ENCODE results near the gene CHST13. TPM values are rescaled to one million over a fixed set of nuclear protein-coding genes. Genes with fewer than 3 reads are reported as not detected.

The CHST13 gene
- total RNA-seq, 1 experiment from 2014 or later: not detected

DNA sequence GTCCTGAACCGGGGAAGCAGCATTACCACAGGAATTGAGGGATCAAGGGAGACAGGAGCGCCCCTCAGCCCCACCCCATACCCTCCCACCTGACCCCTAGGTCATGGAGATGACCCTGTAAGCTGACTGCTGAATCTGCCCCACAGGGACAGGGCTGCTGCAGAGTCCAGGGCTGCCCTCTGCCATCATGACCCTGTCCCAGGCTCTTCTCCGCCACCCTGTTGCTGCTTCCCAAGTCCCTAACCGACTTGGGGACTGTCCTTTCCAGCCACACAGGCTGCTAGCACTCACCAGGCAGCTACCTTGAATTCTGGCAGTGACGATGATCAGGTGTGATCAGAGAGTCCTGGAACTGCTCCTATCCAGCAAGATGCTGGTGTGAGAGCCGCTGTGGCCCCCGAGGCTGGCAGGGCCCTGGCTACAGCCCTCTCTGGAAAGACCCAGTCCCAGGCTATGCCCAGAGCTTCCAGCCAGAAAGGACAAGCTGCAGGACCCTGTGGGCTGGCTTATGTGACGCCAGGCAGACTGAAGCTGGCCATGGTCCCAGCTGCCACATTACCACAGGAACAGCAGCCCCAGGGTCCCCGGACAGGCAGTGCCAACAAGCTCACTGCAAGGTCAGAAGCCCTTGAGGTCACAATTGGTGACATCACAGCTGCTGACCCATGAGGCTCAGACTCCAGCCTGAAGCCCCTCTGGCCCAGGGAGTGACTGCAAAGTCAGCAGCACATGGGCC lies 34.5 kb downstream of the CHST13 start, which contains the start of gene C3orf22:
Gene C3orf22, minus strand, starts transcription at position 597 of the 736 bp plus-strand sequence. CDS start 5,542 bp downstream, outside the sequence.
- no peak within 1 kb of the TSS for H3K27ac Mint-ChIP-seq (ENCODE audit: low read depth, unreplicated experiment)
- ChIA-PET POLR2A (no interaction called here), CTCF (no interaction called here)
- TF ChIP-seq, protein P1, sequence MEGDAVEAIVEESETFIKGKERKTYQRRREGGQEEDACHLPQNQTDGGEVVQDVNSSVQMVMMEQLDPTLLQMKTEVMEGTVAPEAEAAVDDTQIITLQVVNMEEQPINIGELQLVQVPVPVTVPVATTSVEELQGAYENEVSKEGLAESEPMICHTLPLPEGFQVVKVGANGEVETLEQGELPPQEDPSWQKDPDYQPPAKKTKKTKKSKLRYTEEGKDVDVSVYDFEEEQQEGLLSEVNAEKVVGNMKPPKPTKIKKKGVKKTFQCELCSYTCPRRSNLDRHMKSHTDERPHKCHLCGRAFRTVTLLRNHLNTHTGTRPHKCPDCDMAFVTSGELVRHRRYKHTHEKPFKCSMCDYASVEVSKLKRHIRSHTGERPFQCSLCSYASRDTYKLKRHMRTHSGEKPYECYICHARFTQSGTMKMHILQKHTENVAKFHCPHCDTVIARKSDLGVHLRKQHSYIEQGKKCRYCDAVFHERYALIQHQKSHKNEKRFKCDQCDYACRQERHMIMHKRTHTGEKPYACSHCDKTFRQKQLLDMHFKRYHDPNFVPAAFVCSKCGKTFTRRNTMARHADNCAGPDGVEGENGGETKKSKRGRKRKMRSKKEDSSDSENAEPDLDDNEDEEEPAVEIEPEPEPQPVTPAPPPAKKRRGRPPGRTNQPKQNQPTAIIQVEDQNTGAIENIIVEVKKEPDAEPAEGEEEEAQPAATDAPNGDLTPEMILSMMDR (IDR thresholded peaks at IDR 0.05; ENCODE audit: unreplicated experiment): no peak
- no peak within 1 kb of the TSS for H3K4me3 Mint-ChIP-seq (ENCODE audit: unreplicated experiment)
- DNase-seq (ENCODE audit: unreplicated experiment): no peak
- no TSS peak for BruUV-seq (replicated peaks)
- intact Hi-C loops (cut with micrococcal nuclease): no loop called here
- H3K27me3 Mint-ChIP-seq (ENCODE audit: insufficient read depth, unreplicated experiment): peaks cover 47% of the 10 kb centered on the region
- no peaks in the 10 kb centered on the region for H3K4me1 Mint-ChIP-seq (ENCODE audit: insufficient read depth, unreplicated experiment)
- no peaks in the 10 kb centered on the region for H3K36me3 Mint-ChIP-seq (ENCODE audit: insufficient read depth, unreplicated experiment)
- no peaks in the 10 kb centered on the region for H3K9me3 Mint-ChIP-seq (ENCODE audit: unreplicated experiment)

DNA sequence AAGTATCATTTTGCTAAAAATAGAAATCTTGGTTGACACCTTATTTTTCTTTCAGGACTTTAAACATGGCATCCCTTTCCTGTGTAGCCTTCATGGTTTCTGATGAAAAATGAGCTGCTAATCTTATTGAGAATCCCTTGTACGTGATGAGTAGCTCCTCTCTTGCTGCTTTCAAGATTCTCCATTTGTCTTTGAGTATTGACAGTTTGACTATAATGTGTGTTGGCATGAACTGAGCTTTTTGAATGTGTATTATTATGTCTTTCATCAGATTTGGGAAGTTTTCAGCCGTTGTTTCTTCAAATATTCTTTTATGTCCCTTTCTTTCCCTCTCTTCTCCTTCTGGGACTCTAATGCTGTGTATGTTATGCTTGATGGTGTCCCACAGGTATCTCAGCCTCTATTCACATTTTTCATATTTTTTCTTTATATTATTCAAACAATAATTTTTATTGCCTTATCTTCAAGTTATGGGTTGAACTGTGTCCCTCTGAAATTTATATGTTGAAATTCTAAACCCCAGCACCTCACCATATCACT lies 38.9 kb downstream of the CHST13 start:
- TF ChIP-seq, protein P1 (IDR thresholded peaks at IDR 0.05; ENCODE audit: unreplicated experiment): no peak

DNA sequence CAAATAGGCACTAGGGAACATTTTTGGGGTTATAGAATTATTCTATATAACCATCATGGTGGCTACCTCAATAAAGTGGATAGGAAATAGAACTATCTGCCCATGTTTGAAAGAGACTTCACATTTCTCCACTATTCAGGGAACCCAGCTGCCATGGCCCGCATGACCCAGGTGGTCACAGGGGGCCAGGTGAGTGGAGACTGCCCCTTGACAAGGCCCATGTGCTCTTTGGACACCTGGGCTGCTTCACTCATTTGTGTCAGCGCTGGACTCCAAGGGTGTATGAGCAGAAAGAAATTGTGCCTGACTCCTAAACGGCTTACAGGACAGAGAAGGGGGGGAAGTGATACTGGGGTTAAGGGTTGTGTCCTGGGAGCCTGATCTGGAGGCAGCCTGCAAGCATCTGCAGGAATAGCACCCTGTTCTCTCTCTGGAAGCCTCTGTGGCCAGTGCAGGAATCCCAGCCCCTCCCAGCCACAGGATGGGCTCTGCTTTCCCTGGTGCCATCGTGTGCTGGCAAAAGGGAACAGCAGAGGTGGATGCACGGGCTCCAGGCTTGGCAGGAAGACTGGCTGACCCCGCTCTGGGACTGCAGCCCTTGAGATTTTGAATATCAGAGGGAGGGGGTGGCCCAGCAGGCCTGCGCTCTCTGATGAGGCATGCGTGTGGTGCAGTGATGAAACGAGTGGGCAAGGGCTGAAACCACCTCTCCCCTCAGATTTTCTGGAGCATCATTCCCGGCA lies 43.9 kb downstream of the CHST13 start:
- intact Hi-C loops (cut with micrococcal nuclease): no loop called here
- H3K36me3 Mint-ChIP-seq (ENCODE audit: insufficient read depth, unreplicated experiment): no peaks in the 10 kb centered on the region
- H3K27ac Mint-ChIP-seq (ENCODE audit: low read depth, unreplicated experiment): no peak overlapping the region
- peaks cover 25% of the 10 kb centered on the region for H3K27me3 Mint-ChIP-seq (ENCODE audit: insufficient read depth, unreplicated experiment)
- CTCF ChIA-PET: no interaction called here
- H3K4me3 Mint-ChIP-seq (ENCODE audit: unreplicated experiment): no peak overlapping the region
- H3K9me3 Mint-ChIP-seq (ENCODE audit: unreplicated experiment): no peaks in the 10 kb centered on the region
- POLR2A ChIA-PET: no interaction called here
- BruUV-seq (replicated peaks): no TSS peak
- TF ChIP-seq, protein P1 (IDR thresholded peaks at IDR 0.05; ENCODE audit: unreplicated experiment): no peak
- DNase-seq (ENCODE audit: unreplicated experiment): peak; percentile 9
- no peaks in the 10 kb centered on the region for H3K4me1 Mint-ChIP-seq (ENCODE audit: insufficient read depth, unreplicated experiment)

More for the DNA sequence above, 38.9 kb downstream of the CHST13 start:
- H3K4me1 Mint-ChIP-seq (ENCODE audit: insufficient read depth, unreplicated experiment): no peaks in the 10 kb centered on the region
- H3K9me3 Mint-ChIP-seq (ENCODE audit: unreplicated experiment): no peaks in the 10 kb centered on the region
- POLR2A ChIA-PET: no interaction called here
- CTCF ChIA-PET: interaction anchor here (0.5 to 2.4 kb wide), 2 partner anchors 26 to 40 kb away, joined by 3 to 6 read pairs; no protein-coding TSS in a partner anchor
- H3K36me3 Mint-ChIP-seq (ENCODE audit: insufficient read depth, unreplicated experiment): no peaks in the 10 kb centered on the region
- intact Hi-C loops (cut with micrococcal nuclease): no loop called here
- no peak overlapping the region for H3K4me3 Mint-ChIP-seq (ENCODE audit: unreplicated experiment)
- H3K27ac Mint-ChIP-seq (ENCODE audit: low read depth, unreplicated experiment): no peak overlapping the region
- no peak for DNase-seq (ENCODE audit: unreplicated experiment)
- no TSS peak for BruUV-seq (replicated peaks)
- peaks cover 66% of the 10 kb centered on the region for H3K27me3 Mint-ChIP-seq (ENCODE audit: insufficient read depth, unreplicated experiment)

DNA sequence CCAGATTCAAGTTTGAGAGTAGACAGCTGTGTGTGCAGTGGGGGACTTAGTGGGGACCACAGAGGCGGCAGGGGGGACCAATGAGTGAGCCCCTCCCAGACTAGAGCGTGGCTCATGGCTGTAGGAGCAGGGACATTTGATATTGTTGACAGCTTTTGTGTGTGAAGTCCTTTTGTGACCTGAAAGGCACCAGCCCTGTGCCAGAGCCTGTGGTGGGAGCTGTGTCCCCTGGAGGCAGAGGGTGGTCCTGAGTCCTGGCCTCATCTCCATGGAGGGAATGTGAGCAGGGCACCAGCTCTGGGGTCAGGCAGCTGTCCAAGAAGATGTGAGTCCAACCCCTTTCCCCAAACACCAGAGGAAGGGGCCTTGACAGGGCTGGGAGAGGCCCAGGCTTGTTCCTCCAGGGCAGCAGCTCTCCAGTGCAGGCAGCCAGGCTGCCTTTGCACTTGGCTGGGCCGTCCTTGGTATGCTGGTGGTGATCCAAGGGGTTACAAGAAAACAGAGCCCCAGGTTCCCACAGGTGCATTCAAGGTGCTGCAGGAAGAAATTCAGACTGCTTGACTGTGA lies 44.9 kb downstream of the CHST13 start:
- intact Hi-C loops (cut with micrococcal nuclease): no loop called here
- ChIA-PET POLR2A (no interaction called here), CTCF (no interaction called here)
- H3K4me1 Mint-ChIP-seq (ENCODE audit: insufficient read depth, unreplicated experiment): no peaks in the 10 kb centered on the region
- H3K9me3 Mint-ChIP-seq (ENCODE audit: unreplicated experiment): no peaks in the 10 kb centered on the region
- no peak for DNase-seq (ENCODE audit: unreplicated experiment)
- BruUV-seq (replicated peaks): no TSS peak
- no peaks in the 10 kb centered on the region for H3K36me3 Mint-ChIP-seq (ENCODE audit: insufficient read depth, unreplicated experiment)
- peaks cover 15% of the 10 kb centered on the region for H3K27me3 Mint-ChIP-seq (ENCODE audit: insufficient read depth, unreplicated experiment)
- H3K4me3 Mint-ChIP-seq (ENCODE audit: unreplicated experiment): no peak overlapping the region
- TF ChIP-seq, protein P1 (IDR thresholded peaks at IDR 0.05; ENCODE audit: unreplicated experiment): no peak
- H3K27ac Mint-ChIP-seq (ENCODE audit: low read depth, unreplicated experiment): no peak overlapping the region

Data from MCF 10A (cell line).